Left lung (tissue), 10 donors: Measurements from ENCODE around the gene CSNK1G2. TPM values are rescaled to one million over a fixed set of nuclear protein-coding genes. Genes with fewer than 3 reads are reported as not detected.

Source experiments
- ATAC-seq: fragments of 200-7000 bp; cut with Tn5 transposase; one replicate; pipeline ENCODE4 v1.9.1; 2020; ENCODE audit warnings: moderate library complexity
- DNase-seq, 4 donors: peaks; one replicate each; pipeline ENCODE4 v3.0.0-alpha.2; 2013 to 2020
- H3K27ac ChIP-seq, 2 donors: fragments of 200-600 bp; sonication (generic) in 1 of 2; one replicate each; pipeline versions ENCODE4 v1.5.0 to v1.8.0; 2020 to 2021
- H3K27me3 ChIP-seq, 2 donors: fragments of 200-600 bp; sonication (generic) in 1 of 2; one replicate each; pipeline versions ENCODE4 v1.5.0 to v1.8.0; 2020 to 2021
- H3K36me3 ChIP-seq, 2 donors: fragments of 200-600 bp; sonication (generic) in 1 of 2; one replicate each; pipeline versions ENCODE4 v1.5.0 to v1.8.0; 2020 to 2021
- H3K4me1 ChIP-seq, 2 donors: fragments of 200-600 bp; one replicate each; pipeline ENCODE4 v1.8.0; 2021
- H3K4me3 ChIP-seq, 2 donors: fragments of 200-600 bp; sonication (generic) in 1 of 2; one replicate each; pipeline versions ENCODE4 v1.5.0 to v1.8.0; 2020 to 2021; ENCODE audit warnings: mild to moderate bottlenecking in 1 of 2
- H3K9me3 ChIP-seq, 2 donors: fragments of 200-600 bp; sonication (generic) in 1 of 2; one replicate each; pipeline versions ENCODE4 v1.5.0 to v1.8.0; 2020 to 2021
- CTCF ChIP-seq, 2 donors: fragments of 200-600 bp; sonication (generic) in 1 of 2; IDR thresholded peaks; one replicate each; pipeline versions ENCODE4 v1.5.0 to v1.8.0; 2021; ENCODE audit warnings: antibody characterized with exemption in 2 of 2
- intact Hi-C, 2 donors: fragments of 100-400 bp; cut with DNase I; formaldehyde crosslinking; loops; one replicate each; pipeline versions ENCODE4 v1.11.2 to v1.14.2; 2022
- polyA plus RNA-seq, 6 donors: library from polyadenylated mRNA; unstranded; fragments of 120-200 nt; gene quantifications; one replicate each; pipeline ENCODE4 v1.2.1, GENCODE V29; 2013; ENCODE audit not compliant: insufficient read length in 6 of 6
- total RNA-seq, 2 donors: library from RNA; stranded (reverse); fragmentation: NEBNext Ultra II Directional; extraction: Animal tissue kit (Norgen Biotek cat#: 25700); gene quantifications; one replicate each; pipeline ENCODE4 v1.2.1, GENCODE V29; 2021
- donor health status: DM: no; HTN: yes; CAD: no.
- donor health status: DM: no; HTN: no; CAD: no.

The CSNK1G2 gene
- total and polyA plus RNA-seq, 8 donors = 35.6 to 64.5 (median 44.6) TPM

GRCh38 chr19:1922803-1923202 lies 18.2 kb upstream of the CSNK1G2 start:
- Histone ChIP-seq H3K4me3 (no peak overlapping the region), H3K4me1 (no peaks in the 10 kb centered on the region), H3K36me3 (peaks cover 0 to 81% of the 10 kb centered on the region in 2 donors), H3K27me3 (no peaks in the 10 kb centered on the region), H3K9me3 (no peaks in the 10 kb centered on the region), H3K27ac (no peak overlapping the region)
- ATAC-seq (no peak), DNase-seq (no peak)
- no peak for TF ChIP-seq CTCF (IDR thresholded peaks at IDR 0.05)
- intact Hi-C loops = no loop called here

GRCh38 chr19:1923319-1923718 lies 17.7 kb upstream of the CSNK1G2 start:
- H3K4me3 ChIP-seq = no peak overlapping the region
- H3K36me3 ChIP-seq = peaks cover 0 to 76% of the 10 kb centered on the region in 2 donors
- ATAC-seq (peak; percentile 22), DNase-seq (no peak)
- no peaks in the 10 kb centered on the region for H3K4me1 ChIP-seq
- intact Hi-C loops = no loop called here
- H3K27me3 ChIP-seq = no peaks in the 10 kb centered on the region
- no peak for TF ChIP-seq CTCF (IDR thresholded peaks at IDR 0.05)
- H3K9me3 ChIP-seq = no peaks in the 10 kb centered on the region
- no peak overlapping the region for H3K27ac ChIP-seq

GRCh38 chr19:1924320-1924961 lies 16.5 kb upstream of the CSNK1G2 start:
- Histone ChIP-seq H3K36me3 (peaks cover 0 to 64% of the 10 kb centered on the region in 2 donors), H3K27ac (no peak overlapping the region), H3K4me3 (no peak overlapping the region), H3K27me3 (no peaks in the 10 kb centered on the region), H3K4me1 (peaks cover 0 to 5% of the 10 kb centered on the region in 2 donors), H3K9me3 (no peaks in the 10 kb centered on the region)
- DNase-seq (no peak), ATAC-seq (no peak)
- no peak for TF ChIP-seq CTCF (IDR thresholded peaks at IDR 0.05)
- intact Hi-C loops = no loop called here

GRCh38 chr19:1925544-1925943 lies 15.4 kb upstream of the CSNK1G2 start:
- peaks cover 0 to 53% of the 10 kb centered on the region in 2 donors for H3K36me3 ChIP-seq
- intact Hi-C loops = no loop called here
- H3K27me3 ChIP-seq = peaks cover 0 to 1% of the 10 kb centered on the region in 2 donors
- H3K4me1 ChIP-seq = peaks cover 5 to 13% of the 10 kb centered on the region in 2 donors
- ATAC-seq = no peak
- H3K4me3 ChIP-seq = no peak overlapping the region
- no peak for DNase-seq
- no peaks in the 10 kb centered on the region for H3K9me3 ChIP-seq
- no peak for TF ChIP-seq CTCF (IDR thresholded peaks at IDR 0.05)
- no peak overlapping the region for H3K27ac ChIP-seq

- peak overlapping the region; percentile 21 to 30 for H3K4me3 ChIP-seq
- peak; percentile 64 to 97 (median 75) for DNase-seq
- H3K4me1 ChIP-seq = peaks cover 5 to 13% of the 10 kb centered on the region in 2 donors
- H3K27me3 ChIP-seq = peaks cover 0 to 9% of the 10 kb centered on the region in 2 donors
- H3K9me3 ChIP-seq = peaks cover 0 to 5% of the 10 kb centered on the region in 2 donors
- intact Hi-C loops = no loop called here
- peaks cover 0 to 17% of the 10 kb centered on the region in 2 donors for H3K36me3 ChIP-seq
- TF ChIP-seq CTCF (IDR thresholded peaks at IDR 0.05) = peak; percentile 90 to 93
- H3K27ac ChIP-seq = no peak overlapping the region
- ATAC-seq = peak; percentile 97
Measured at GRCh38 chr19:1929021-1929742, 11.8 kb upstream of the CSNK1G2 start.
